Lower lobe of right lung (tissue), 2 donors: ENCODE data around the gene DCLK1. TPM values are rescaled to one million over a fixed set of nuclear protein-coding genes. Genes with fewer than 3 reads are reported as not detected.

Source experiments
- ATAC-seq, 2 donors: fragments of 200-7000 bp; cut with Tn5 transposase; one replicate each; pipeline ENCODE4 v1.9.1; 2020 to 2022; ENCODE audit warnings: mild to moderate bottlenecking in 2 of 2, moderate library complexity in 2 of 2
- DNase-seq: peaks from one replicate; pipeline ENCODE4 v3.0.0-alpha.2; 2020
- H3K27ac ChIP-seq: fragments of 200-600 bp; one replicate; pipeline ENCODE4 v1.8.0; 2022
- H3K27me3 ChIP-seq: fragments of 200-600 bp; one replicate; pipeline ENCODE4 v1.8.0; 2022; ENCODE audit warnings: low read depth
- H3K36me3 ChIP-seq: fragments of 200-600 bp; one replicate; pipeline ENCODE4 v1.8.0; 2022; ENCODE audit warnings: mild to moderate bottlenecking
- H3K4me1 ChIP-seq: fragments of 200-600 bp; one replicate; pipeline ENCODE4 v1.8.0; 2022
- H3K4me3 ChIP-seq: fragments of 200-600 bp; one replicate; pipeline ENCODE4 v1.8.0; 2022; ENCODE audit warnings: mild to moderate bottlenecking
- H3K9me3 ChIP-seq: fragments of 200-600 bp; one replicate; pipeline ENCODE4 v1.8.0; 2022
- intact Hi-C: fragments of 100-400 bp; cut with DNase I; formaldehyde crosslinking; loops from one replicate; pipeline ENCODE4 v1.11.0; 2022
- total RNA-seq: library from RNA; stranded (reverse); fragmentation: NEBNext Ultra II Directional; extraction: Animal tissue kit (Norgen Biotek cat#: 25700); gene quantifications from one replicate; pipeline ENCODE4 v1.2.1, GENCODE V29; 2021
- TF ChIP-seq, protein P1 (sequence below): fragments of 200-600 bp; IDR thresholded peaks from one replicate; pipeline ENCODE4 v1.8.0; 2022; ENCODE audit warnings: antibody characterized with exemption, mild to moderate bottlenecking
- donor health status: DM: no; HTN: yes; CAD: no; lungs with severe emphysema.

DCLK1 gene
- total RNA-seq, 1 donor from 2014 or later: 10.4 TPM

DNA sequence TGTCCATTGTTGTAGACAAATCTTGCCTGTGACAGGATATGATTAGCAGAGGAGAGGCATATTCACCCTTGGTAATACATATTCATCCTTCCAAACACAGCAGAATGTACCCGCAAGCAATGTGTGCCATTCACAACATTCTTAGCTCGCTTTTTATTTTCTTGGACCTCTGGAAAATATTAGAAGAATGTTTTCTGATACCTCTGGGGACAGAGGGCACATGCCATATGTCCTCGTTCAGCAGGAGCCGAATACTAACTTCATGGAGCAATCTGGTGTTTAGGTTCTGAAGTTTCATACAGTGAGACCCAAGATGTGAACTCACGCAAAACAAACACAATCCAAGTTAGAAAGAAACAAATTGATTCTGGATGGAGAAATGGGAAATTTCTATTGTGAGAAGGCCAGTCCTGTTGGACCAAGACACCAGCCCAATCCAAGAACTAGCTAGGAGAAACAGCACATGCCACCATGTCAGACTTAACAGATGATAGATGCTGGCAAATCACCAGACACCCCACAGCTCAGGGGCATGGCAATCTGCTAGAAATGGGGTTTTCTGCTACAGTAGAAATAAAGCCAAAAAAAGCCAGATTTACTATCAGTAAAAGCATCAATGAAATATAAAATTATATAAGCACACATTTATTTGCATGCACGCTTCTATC is 297.4 kb downstream of the DCLK1 start:
- no peaks in the 10 kb centered on the region for H3K27me3 ChIP-seq
- H3K36me3 ChIP-seq: no peaks in the 10 kb centered on the region
- no peak overlapping the region for H3K27ac ChIP-seq
- no peak overlapping the region for H3K4me3 ChIP-seq
- no peaks in the 10 kb centered on the region for H3K9me3 ChIP-seq
- ATAC-seq: no peak
- DNase-seq: no peak
- no peaks in the 10 kb centered on the region for H3K4me1 ChIP-seq
- TF ChIP-seq, protein P1, sequence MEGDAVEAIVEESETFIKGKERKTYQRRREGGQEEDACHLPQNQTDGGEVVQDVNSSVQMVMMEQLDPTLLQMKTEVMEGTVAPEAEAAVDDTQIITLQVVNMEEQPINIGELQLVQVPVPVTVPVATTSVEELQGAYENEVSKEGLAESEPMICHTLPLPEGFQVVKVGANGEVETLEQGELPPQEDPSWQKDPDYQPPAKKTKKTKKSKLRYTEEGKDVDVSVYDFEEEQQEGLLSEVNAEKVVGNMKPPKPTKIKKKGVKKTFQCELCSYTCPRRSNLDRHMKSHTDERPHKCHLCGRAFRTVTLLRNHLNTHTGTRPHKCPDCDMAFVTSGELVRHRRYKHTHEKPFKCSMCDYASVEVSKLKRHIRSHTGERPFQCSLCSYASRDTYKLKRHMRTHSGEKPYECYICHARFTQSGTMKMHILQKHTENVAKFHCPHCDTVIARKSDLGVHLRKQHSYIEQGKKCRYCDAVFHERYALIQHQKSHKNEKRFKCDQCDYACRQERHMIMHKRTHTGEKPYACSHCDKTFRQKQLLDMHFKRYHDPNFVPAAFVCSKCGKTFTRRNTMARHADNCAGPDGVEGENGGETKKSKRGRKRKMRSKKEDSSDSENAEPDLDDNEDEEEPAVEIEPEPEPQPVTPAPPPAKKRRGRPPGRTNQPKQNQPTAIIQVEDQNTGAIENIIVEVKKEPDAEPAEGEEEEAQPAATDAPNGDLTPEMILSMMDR: no peak
- intact Hi-C loops: no loop called here

DNA sequence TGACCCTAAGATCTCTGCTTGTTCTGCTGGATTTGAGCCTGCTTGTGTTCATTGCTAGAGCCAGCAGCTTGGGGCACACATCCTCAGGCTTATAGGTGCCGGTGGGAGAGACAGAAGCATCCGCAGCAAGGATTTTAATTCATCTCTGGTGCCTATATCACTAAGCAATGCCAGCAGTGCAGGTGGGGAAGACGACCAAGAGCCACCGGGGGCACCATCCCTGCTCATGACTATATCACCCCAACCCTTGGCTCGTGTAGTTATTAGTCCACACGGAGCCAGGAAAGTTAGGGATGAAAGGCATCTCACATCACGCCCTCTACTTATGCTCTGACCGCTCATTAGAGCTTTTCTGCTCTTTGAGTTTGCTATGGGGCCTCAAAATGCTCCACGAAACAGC is 298.2 kb downstream of the DCLK1 start:
- Histone ChIP-seq H3K27ac (no peak overlapping the region), H3K9me3 (no peaks in the 10 kb centered on the region), H3K4me1 (no peaks in the 10 kb centered on the region), H3K4me3 (no peak overlapping the region), H3K27me3 (no peaks in the 10 kb centered on the region), H3K36me3 (no peaks in the 10 kb centered on the region)
- TF ChIP-seq, protein P1: no peak
- DNase-seq (no peak), ATAC-seq (no peak)
- intact Hi-C loops: no loop called here

DNA sequence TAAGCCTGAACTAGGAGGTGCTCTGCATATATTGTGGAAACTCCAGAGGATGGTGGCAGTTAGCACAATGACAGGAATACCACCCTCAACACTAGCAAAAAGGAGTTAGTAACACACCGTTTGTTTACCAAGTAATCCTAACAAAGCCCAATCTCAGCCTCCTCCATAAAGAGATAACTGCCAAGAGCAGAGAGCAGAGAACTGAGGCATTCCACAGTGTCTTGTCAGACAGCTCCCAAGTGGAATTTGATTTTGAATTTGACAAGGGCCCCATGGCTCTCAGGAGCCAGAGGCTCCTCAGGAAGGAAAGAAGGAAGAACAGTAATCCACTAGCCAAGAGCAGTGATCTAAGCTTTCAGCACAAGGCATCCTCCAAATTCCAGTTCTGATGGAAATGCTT is 298.6 kb downstream of the DCLK1 start:
- no peak overlapping the region for H3K27ac ChIP-seq
- no peak for ATAC-seq
- intact Hi-C loops: no loop called here

DNA sequence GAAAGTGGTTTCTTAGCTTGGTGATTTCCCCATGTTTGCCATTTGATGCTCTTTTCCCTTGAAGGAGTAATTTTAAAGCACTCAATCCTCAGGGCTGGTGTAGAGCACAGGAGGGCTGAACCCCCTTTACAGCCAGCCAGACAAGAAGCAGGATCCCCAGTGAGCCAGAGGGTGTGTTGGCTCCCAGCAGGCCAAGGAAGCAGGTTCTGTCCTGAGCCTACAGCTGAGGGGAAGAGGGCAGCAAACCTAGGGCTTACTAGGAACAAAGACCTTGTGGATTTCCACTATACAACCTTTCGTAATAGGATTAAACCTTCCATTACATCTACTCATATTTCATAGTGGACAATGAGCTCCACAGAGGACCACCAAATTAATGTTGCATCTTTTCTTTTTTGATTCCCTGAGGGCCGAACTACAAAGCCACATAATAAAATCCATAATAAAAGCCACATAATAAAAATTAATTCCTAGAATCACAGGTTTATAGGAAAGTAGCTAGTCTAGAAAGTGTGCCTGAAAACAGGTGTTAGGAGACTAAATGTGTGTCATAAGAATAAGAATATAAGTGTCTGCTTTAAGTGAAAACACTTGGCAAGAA is 300.2 kb downstream of the DCLK1 start:
- Histone ChIP-seq H3K4me1 (no peaks in the 10 kb centered on the region), H3K4me3 (no peak overlapping the region), H3K27ac (no peak overlapping the region), H3K9me3 (no peaks in the 10 kb centered on the region), H3K27me3 (no peaks in the 10 kb centered on the region), H3K36me3 (no peaks in the 10 kb centered on the region)
- DNase-seq (no peak), ATAC-seq (no peak)
- intact Hi-C loops: no loop called here
- TF ChIP-seq, protein P1: no peak

More for the DNA sequence above, 298.6 kb downstream of the DCLK1 start:
- DNase-seq: no peak
- Histone ChIP-seq H3K4me3 (no peak overlapping the region), H3K4me1 (no peaks in the 10 kb centered on the region), H3K36me3 (no peaks in the 10 kb centered on the region), H3K9me3 (no peaks in the 10 kb centered on the region), H3K27me3 (no peaks in the 10 kb centered on the region)
- TF ChIP-seq, protein P1: no peak

DNA sequence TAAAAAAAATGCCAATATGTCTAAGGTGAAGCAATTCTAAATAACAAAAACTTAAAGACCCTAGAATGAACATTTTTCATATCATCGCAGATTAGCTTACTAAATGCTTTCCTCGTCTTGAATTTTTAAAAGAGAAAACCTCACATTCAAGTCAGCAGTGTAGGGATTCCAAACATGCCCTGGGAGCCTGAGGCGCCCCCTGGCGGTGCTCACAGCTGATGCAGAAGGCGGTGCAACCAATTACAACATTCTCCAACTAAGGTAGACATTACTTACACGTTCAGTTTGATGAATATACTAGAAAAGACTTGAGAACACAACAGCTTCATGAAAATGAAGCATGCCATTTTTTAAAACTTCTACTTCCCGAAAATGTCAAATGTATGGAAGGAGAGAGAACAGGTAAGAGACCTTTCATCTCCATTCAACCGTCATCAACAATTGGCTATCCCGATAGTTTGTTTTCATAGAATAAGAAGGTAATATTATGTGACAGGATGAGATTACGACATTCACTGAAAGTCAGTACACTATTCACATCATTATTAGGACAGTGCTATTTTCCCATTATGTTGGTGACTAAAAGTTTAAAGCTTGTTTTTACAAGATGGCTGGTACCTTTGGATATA is 304.4 kb downstream of the DCLK1 start:
- Histone ChIP-seq H3K27ac (no peak overlapping the region), H3K36me3 (no peaks in the 10 kb centered on the region), H3K4me1 (no peaks in the 10 kb centered on the region), H3K27me3 (no peaks in the 10 kb centered on the region), H3K9me3 (no peaks in the 10 kb centered on the region), H3K4me3 (no peak overlapping the region)
- intact Hi-C loops: no loop called here
- TF ChIP-seq, protein P1: no peak
- DNase-seq (no peak), ATAC-seq (no peak)
